HFFc6 (cell line): ENCODE data around the gene AKAP1. TPM values are rescaled to one million over a fixed set of nuclear protein-coding genes. Genes with fewer than 3 reads are reported as not detected.

Source experiments
- DNase-seq: peaks from one replicate; pipeline ENCODE4 v3.0.0-alpha.2; 2018
- H3K27ac Mint-ChIP-seq: 2 replicates; pipeline ENCODE4 v1.8.0; 2020; ENCODE audit warnings: mild to moderate bottlenecking, mixed read lengths
- H3K27me3 Mint-ChIP-seq: 2 replicates; pipeline ENCODE4 v1.8.0; 2021; ENCODE audit warnings: mild to moderate bottlenecking, moderate library complexity, mixed read lengths; ENCODE audit not compliant: insufficient read depth
- H3K36me3 Mint-ChIP-seq: 2 replicates; pipeline ENCODE4 v1.8.0; 2021; ENCODE audit warnings: low read depth, mixed read lengths
- H3K4me1 Mint-ChIP-seq: 2 replicates; pipeline ENCODE4 v1.8.0; 2020; ENCODE audit warnings: low read depth, mixed read lengths
- H3K4me3 Mint-ChIP-seq: 2 replicates; pipeline ENCODE4 v1.8.0; 2020; ENCODE audit warnings: mild to moderate bottlenecking, moderate library complexity, mixed read lengths
- H3K9me3 Mint-ChIP-seq: 2 replicates; pipeline ENCODE4 v1.8.0; 2020; ENCODE audit warnings: mild to moderate bottlenecking, mixed read lengths
- CTCF ChIP-seq: fragments of 200-600 bp; sonication (generic); IDR thresholded peaks from 2 replicates; pipeline ENCODE4 v1.5.0; 2021; ENCODE audit warnings: antibody characterized with exemption, mild to moderate bottlenecking
- total RNA-seq, 6 experiments: library from RNA; stranded (reverse); fragmentation: NEBNext Ultra II Directional; extraction: Animal tissue kit (Norgen Biotek cat#: 25700); gene quantifications; 2 replicates in 1 of 6; 3 replicates in 5 of 6; pipeline ENCODE4 v1.2.3, GENCODE V29; 2021

AKAP1 gene
- total RNA-seq, 6 experiments from 2014 or later = 9.7 to 12.6 (median 10.7) TPM

GRCh38 chr17:57164814-57165213, 79.8 kb downstream of the AKAP1 start:
- Mint-ChIP-seq H3K4me1 (no peaks in the 10 kb centered on the region), H3K27me3 (peaks cover 18% of the 10 kb centered on the region), H3K9me3 (no peaks in the 10 kb centered on the region), H3K36me3 (peaks cover 4% of the 10 kb centered on the region; the same call in 1 of the 2 replicates), H3K4me3 (no peak overlapping the region), H3K27ac (no peak overlapping the region)
- no peak for TF ChIP-seq CTCF
- no peak for DNase-seq

DNA sequence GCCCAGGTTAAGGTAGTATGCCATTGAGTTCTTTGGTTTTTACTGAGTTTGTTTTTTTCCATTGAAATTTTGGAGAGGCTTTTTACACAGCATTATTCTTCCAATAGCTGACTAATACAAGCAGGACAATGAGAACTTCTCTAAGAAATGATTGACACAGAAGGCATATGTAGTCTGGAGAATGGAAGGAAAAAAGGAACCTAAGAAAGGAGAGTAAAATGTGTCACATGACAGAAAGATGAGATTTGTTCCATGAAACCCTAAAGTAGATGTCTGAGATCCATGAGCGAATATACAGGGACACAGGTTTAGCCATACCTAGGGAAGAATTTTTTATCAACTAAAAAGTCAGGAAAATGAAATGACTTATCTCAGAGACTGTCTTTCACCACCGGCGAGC, 80.7 kb downstream of the AKAP1 start:
- Mint-ChIP-seq H3K27ac (no peak overlapping the region), H3K4me1 (no peaks in the 10 kb centered on the region), H3K9me3 (no peaks in the 10 kb centered on the region), H3K4me3 (no peak overlapping the region), H3K27me3 (peaks cover 21% of the 10 kb centered on the region), H3K36me3 (no peaks in the 10 kb centered on the region)
- DNase-seq = no peak
- TF ChIP-seq CTCF = no peak

- TF ChIP-seq CTCF = no peak
- Mint-ChIP-seq H3K4me1 (no peaks in the 10 kb centered on the region), H3K9me3 (no peaks in the 10 kb centered on the region), H3K36me3 (no peaks in the 10 kb centered on the region), H3K27ac (no peak overlapping the region), H3K4me3 (no peak overlapping the region), H3K27me3 (peaks cover 24% of the 10 kb centered on the region)
- no peak for DNase-seq
Measured at GRCh38 chr17:57166803-57167202, 81.8 kb downstream of the AKAP1 start.

GRCh38 chr17:57168695-57169094, 83.6 kb downstream of the AKAP1 start:
- DNase-seq = no peak
- H3K27me3 Mint-ChIP-seq = peaks cover 25% of the 10 kb centered on the region
- H3K4me1 Mint-ChIP-seq = no peaks in the 10 kb centered on the region
- H3K36me3 Mint-ChIP-seq = no peaks in the 10 kb centered on the region
- H3K27ac Mint-ChIP-seq = no peak overlapping the region
- H3K4me3 Mint-ChIP-seq = no peak overlapping the region
- no peak for TF ChIP-seq CTCF
- no peaks in the 10 kb centered on the region for H3K9me3 Mint-ChIP-seq

- Mint-ChIP-seq H3K36me3 (no peaks in the 10 kb centered on the region), H3K4me3 (no peak overlapping the region), H3K4me1 (no peaks in the 10 kb centered on the region), H3K27ac (no peak overlapping the region), H3K27me3 (peaks cover 28% of the 10 kb centered on the region), H3K9me3 (no peaks in the 10 kb centered on the region)
- no peak for DNase-seq
- TF ChIP-seq CTCF = no peak
Measured at GRCh38 chr17:57170866-57171265, 85.8 kb downstream of the AKAP1 start.

Other genes starting within 250 kb of the AKAP1 start
- 10 to 100 TPM; 38.8 to 43.7 (median 41.4) TPM for gene TRIM25, start 171.2 kb upstream of the AKAP1 start, total RNA-seq
- gene COIL, start 124.2 kb upstream of the AKAP1 start, total RNA-seq = 10 to 100 TPM; 13.6 to 16.4 (median 16.2) TPM
- 10 to 100 TPM; 37.4 to 42.5 (median 39.7) TPM for gene SCPEP1, start 107.1 kb upstream of the AKAP1 start, total RNA-seq
- 10 to 100 TPM; 53.5 to 71.7 (median 55.0) TPM for gene MSI2, start 171.3 kb downstream of the AKAP1 start, total RNA-seq